Body of pancreas (tissue), 4 donors: ENCODE data around the gene EXOC2.

Experiments used
- POLR2A ChIP-seq, 3 donors: fragments of 450-650 bp; IDR thresholded peaks; one replicate each; pipeline ENCODE4 v1.6.1; 2016; ENCODE audit warnings: antibody characterized with exemption in 3 of 3, mild to moderate bottlenecking in 2 of 3
- TF ChIP-seq, protein P1 (sequence below), 7 experiments: fragments of 450-650 bp in 4 of 7; fragments of 200-600 bp in 3 of 7; sonication (generic) in 3 of 7; IDR thresholded peaks; one replicate each; pipeline ENCODE4 v1.5.1; 2016 to 2019; ENCODE audit warnings: antibody characterized with exemption in 7 of 7

GRCh38 chr6:723540-723939, 30.6 kb upstream of the EXOC2 start:
- TF ChIP-seq, protein P1, sequence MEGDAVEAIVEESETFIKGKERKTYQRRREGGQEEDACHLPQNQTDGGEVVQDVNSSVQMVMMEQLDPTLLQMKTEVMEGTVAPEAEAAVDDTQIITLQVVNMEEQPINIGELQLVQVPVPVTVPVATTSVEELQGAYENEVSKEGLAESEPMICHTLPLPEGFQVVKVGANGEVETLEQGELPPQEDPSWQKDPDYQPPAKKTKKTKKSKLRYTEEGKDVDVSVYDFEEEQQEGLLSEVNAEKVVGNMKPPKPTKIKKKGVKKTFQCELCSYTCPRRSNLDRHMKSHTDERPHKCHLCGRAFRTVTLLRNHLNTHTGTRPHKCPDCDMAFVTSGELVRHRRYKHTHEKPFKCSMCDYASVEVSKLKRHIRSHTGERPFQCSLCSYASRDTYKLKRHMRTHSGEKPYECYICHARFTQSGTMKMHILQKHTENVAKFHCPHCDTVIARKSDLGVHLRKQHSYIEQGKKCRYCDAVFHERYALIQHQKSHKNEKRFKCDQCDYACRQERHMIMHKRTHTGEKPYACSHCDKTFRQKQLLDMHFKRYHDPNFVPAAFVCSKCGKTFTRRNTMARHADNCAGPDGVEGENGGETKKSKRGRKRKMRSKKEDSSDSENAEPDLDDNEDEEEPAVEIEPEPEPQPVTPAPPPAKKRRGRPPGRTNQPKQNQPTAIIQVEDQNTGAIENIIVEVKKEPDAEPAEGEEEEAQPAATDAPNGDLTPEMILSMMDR (IDR thresholded peaks at IDR 0.05): no peak
- TF ChIP-seq POLR2A (IDR thresholded peaks at IDR 0.05): no peak
